Stimulated activated CD4-positive, alpha-beta T cell treated with anti-CD3 and anti-CD28 coated beads, Interleukin-1b, Interleukin-23, amount 100 ng/mL, for 24 hours (primary cell): ENCODE data around the gene NET1.

Experiments
- DNase-seq, 4 experiments: peaks; one replicate each; pipeline ENCODE4 v3.0.0-alpha.2; 2020; ENCODE audit warnings: low read depth in 4 of 4, low spot score in 1 of 4

NET1 gene

GRCh38 chr10:5442065-5442989 lies 30.0 kb downstream of the NET1 start:
- peak in 1 of 4 experiments; percentile 23 for DNase-seq

DNA sequence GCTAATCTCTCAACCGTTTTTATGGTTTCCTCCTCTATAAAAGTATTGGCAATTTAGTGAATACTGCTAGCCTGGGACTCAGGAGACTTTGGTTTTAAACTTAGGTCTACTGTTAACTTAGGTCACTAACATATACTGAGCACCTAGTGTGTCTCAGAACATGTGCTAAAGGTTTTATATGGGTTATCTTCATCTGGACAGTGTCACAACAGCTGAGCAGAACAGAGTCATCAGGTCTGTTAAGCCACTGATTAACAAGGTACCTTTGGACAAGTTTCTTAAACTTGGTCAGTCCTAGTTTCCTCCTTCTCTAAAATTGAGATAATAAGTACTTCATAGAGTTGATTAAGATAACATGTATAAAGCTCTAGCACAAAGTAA lies 30.6 kb downstream of the NET1 start:
- no peak for DNase-seq

- no peak for DNase-seq
Observed at GRCh38 chr10:5443429-5443828, 31.1 kb downstream of the NET1 start.

DNA sequence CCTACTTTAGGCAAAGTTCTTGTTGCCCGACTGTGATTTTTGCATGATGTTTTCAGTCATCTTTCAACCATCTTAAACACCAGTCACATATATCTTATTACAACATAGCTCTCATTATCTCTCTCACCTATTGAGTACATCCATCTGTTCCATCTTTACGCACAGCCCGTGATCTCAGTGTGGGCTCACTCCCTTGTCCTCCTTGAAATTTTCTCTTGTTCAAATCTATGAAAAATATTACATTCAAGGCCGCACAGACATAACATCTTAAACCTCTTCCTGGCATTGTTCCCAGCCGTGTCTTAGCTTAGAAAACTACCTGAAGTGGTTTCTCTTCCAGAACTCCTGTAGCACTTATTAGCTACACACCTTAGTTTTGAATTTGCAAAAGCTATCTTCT lies 32.6 kb downstream of the NET1 start:
- DNase-seq = no peak

DNA sequence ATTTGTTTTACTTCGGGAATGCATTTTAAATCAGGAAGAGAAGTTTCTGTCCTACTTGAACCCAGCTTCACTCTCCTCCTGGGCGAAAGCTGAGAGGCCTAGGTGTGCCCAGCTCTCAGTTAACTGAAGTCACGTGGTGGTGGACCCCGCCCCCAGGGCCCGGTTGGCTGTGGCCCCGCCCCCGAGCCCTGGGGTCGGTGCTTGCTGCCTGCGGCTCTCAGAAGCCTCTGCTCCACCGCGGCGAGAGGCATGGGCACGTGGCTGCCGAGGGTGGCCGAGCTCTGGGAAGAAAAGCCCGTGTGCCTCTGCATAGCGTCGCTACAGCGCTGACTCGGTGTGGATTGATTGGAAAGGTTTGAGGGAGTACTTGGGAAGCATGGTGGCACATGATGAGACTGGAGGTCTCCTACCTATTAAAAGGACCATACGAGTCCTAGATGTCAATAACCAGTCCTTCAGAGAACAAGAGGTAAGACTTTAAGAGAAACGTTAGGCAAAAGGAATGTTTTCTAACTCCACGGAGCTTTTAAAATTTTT lies 34.1 kb downstream of the NET1 start:
- DNase-seq = peak; percentile 43 to 76 (median 58)

GRCh38 chr10:5447056-5447455 lies 34.7 kb downstream of the NET1 start:
- no peak for DNase-seq

DNA sequence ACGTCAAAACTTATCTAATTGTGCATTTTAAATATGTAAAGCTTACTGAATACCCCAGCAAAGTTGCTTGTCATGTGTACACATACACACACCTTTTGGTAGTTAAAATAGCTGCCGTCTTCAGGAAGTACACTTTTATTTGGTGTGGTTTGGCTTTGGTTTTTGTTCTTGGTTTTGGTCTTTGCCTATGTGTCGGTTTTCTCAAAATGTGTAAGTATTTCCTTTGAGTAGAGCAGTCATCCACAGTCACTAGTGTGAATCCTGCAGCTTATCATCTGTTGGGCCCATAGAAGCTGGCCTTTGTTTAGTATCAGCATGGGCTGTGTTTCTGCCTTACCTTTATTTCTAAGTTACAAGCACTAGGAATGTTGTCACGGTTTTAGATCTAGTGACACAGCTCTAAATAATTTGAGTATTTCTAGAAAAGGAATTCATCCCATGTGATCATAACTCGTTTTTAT lies 35.3 kb downstream of the NET1 start:
- DNase-seq = peak in 1 of 4 experiments; percentile 1

GRCh38 chr10:5448333-5449001 lies 36.1 kb downstream of the NET1 start:
- no peak for DNase-seq

- DNase-seq = no peak
Observed at GRCh38 chr10:5449227-5449626, 36.9 kb downstream of the NET1 start.

DNA sequence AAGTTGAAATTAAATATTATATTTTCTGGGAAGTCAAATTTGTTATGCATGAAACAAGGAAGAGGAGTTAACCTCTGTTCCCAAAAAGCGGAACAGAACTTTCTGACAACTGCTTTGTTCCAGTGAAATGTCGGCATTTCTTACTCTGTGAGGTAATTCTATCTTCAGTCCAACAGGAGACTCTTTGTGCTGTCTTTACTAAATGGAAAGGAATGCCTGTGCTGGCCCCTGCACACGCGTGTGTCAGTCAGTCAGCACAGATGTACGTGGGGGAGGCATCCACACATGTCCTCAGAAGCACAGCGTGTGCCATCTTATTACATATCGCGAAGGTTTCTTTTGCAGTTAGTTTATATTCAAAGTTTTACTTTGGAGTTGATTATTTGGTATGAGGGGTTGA lies 37.5 kb downstream of the NET1 start:
- DNase-seq = no peak

GRCh38 chr10:5450605-5451384 lies 38.4 kb downstream of the NET1 start:
- DNase-seq = no peak

DNA sequence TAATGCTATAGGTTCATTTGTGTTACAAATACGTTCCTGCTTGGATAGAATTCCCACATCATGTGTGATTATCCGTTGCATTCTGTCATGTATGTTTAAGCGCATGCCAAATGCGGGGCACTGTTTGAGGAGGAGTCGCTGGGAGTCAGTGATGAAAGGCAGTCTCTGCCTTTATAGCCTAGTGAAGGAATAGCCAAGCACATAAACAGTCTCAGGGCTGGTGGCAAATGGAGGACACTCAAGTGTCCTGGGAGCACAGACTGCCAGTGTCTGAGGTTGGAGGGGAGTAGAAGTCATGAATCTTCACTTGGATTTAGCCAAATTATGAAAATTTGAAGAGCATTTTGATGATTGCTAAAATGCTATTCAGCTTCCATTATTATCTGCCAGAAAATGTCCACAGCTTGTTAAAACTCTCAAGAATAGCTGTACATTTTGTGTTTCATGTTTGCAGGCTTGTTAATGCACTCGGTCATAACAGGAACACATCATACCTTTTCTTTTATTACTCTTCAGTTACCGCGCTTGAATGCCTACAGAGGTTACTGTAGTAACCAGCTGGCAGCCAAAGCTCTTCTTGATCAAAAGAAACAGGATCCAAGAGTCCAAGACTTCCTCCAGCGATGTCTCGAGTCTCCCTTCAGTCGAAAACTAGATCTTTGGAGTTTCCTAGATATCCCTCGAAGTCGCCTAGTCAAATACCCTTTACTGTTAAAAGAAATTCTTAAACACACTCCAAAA lies 41.6 kb downstream of the NET1 start:
- no peak for DNase-seq

DNA sequence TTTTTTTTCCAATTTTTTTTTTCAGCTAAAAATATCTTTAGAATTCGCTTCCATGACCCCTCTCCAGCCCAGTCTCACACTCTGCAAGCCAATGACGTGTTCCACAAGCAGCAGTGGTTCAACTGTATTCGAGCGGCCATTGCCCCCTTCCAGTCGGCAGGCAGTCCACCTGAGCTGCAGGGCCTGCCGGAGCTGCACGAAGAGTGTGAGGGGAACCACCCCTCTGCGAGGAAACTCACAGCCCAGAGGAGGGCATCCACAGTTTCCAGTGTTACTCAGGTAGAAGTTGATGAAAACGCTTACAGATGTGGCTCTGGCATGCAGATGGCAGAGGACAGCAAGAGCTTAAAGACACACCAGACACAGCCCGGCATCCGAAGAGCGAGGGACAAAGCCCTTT lies 44.2 kb downstream of the NET1 start:
- DNase-seq = no peak

DNA sequence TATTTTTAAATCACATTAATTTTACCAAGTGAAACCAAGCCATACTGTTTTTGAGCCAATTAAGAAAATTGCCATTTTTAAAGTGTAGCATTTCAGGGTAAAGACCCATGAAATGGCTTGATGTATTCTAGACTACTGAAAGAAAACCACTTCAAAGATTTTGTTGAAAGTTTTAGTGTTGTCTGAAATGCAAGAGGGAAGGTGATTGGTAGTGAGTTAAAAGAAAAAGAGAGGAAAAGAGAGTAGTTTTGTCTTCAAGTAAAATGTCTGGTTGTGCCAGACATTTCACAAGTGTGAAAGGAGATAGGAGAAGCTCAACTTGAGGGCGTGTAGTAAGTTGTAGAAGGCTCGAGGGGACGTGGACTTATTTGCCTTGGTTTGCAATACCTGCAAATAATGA lies 45.4 kb downstream of the NET1 start:
- DNase-seq = no peak

GRCh38 chr10:5458425-5458824 lies 46.1 kb downstream of the NET1 start:
- DNase-seq = no peak

- DNase-seq = no peak
Observed at GRCh38 chr10:5458949-5459747, 46.8 kb downstream of the NET1 start.

DNA sequence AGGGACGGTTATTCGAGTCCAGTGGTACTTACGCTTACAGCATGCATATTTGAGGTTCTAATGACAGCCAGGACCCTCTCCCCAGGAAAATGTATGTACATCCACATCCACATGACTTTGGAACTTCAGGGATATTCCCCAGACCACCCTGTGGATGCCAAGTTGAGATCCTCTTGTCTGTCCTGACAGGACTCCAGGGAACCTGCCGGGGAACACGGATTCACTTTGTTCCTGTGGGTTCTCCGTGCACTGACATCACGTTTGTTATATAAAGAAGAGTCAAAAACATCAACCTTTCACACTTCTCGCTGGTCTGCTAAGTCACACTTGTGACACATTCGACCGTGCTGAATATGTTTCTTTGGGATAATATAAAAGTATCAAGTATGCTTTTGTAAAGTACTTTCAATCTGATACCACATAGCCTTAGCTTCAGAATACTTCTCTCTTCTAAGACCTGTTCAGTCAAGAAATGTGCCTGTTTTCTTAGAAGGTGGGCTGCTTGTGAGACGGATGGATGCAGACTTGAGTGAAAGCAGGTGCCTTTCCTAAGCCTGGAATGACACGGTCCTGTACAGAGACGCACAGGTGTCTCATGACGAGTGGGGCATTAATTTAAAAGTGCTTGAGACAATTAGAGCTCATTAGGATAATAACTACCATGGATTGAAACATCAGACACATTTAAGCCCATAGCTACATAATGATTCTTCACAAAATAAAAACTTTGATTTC lies 48.3 kb downstream of the NET1 start:
- no peak for DNase-seq

- DNase-seq = no peak
Observed at GRCh38 chr10:5461203-5461588, 48.8 kb downstream of the NET1 start.
